Endothelial cell of umbilical vein (primary cell): ENCODE results near the gene REC8. TPM values are rescaled to one million over a fixed set of nuclear protein-coding genes. Genes with fewer than 3 reads are reported as not detected.

Source experiments
- BruUV-seq: library from RNA; stranded (reverse); fragments of 400-500 nt; replicated peaks from 2 replicates; lab custom pipeline; 2021; lab: Mats Ljungman, UMichigan
- CTCF ChIA-PET: fragments of 300-600, 350-600 bp; sonication (Branson Sonifier 250); formaldehyde crosslinking; loops from one replicate; lab custom pipeline; 2021; ENCODE audit warnings: antibody characterized with exemption, inconsistent platforms; lab: Charles Lee
- POLR2A ChIA-PET: fragments of 300-600, 350-600 bp; sonication (Branson Sonifier 250); formaldehyde crosslinking; loops from one replicate; lab custom pipeline; 2021; ENCODE audit warnings: antibody characterized with exemption, inconsistent platforms; lab: Charles Lee
- DNase-seq: peaks from one replicate; pipeline ENCODE4 v3.0.0-alpha.2; 2011; ENCODE audit warnings: low read depth, low spot score
- FAIRE-seq: peaks from 2 replicates; lab custom pipeline; 2011; peaks lifted over from hg19 to GRCh38; lab: Jason Lieb, UNC
- H2AFZ ChIP-seq: 2 replicates; pipeline ENCODE4 v1.6.0; 2012; ENCODE audit warnings: low read depth, low read length, control low read depth, inconsistent platforms
- H3K27ac ChIP-seq: 2 replicates; pipeline ENCODE4 v1.5.1; 2011; ENCODE audit warnings: low read depth, mild to moderate bottlenecking, control low read depth, low read length, moderate library complexity; ENCODE audit not compliant: insufficient read depth
- H3K27me3 ChIP-seq, 2 experiments: 2 replicates each; pipeline versions ENCODE4 v1.6.0 to v1.6.1; 2011; ENCODE audit warnings: low read length in 2 of 2, mixed read lengths in 1 of 2; ENCODE audit not compliant: control insufficient read depth in 2 of 2, insufficient read depth in 2 of 2
- H3K36me3 ChIP-seq, 2 experiments: 2 replicates in 1 of 2; 3 replicates in 1 of 2; pipeline ENCODE4 v1.5.1; 2011; ENCODE audit warnings: low read length in 2 of 2, mild to moderate bottlenecking in 1 of 2, moderate library complexity in 1 of 2; ENCODE audit not compliant: control insufficient read depth in 2 of 2, insufficient read depth in 2 of 2; ENCODE audit errors: extremely low read depth in 1 of 2
- H3K4me1 ChIP-seq: 3 replicates; pipeline ENCODE4 v1.5.1; 2011; ENCODE audit warnings: mild to moderate bottlenecking, low read length; ENCODE audit not compliant: control insufficient read depth, insufficient read depth; ENCODE audit errors: extremely low read depth
- H3K4me2 ChIP-seq: 2 replicates; pipeline ENCODE4 v1.6.1; 2011; ENCODE audit warnings: low read length, control low read depth, mixed read lengths; ENCODE audit not compliant: insufficient read depth
- H3K4me3 ChIP-seq, 3 experiments: fragments of 200-600 bp in 1 of 3; sonication (generic), shearing (Covaris generic) in 1 of 3; replicated peaks in 1 of 3; 2 replicates each; pipeline ENCODE4 v1.5.1; 2011 to 2016; ENCODE audit warnings: control low read depth in 3 of 3, low read length in 3 of 3, mild to moderate bottlenecking in 2 of 3, inconsistent platforms in 1 of 3, low read depth in 1 of 3, moderate library complexity in 1 of 3; ENCODE audit not compliant: insufficient read depth in 1 of 3
- H3K79me2 ChIP-seq: 2 replicates; pipeline ENCODE4 v1.6.0; 2012; ENCODE audit warnings: low read length, inconsistent platforms; ENCODE audit not compliant: control insufficient read depth, insufficient read depth
- H3K9ac ChIP-seq: replicated peaks from 2 replicates; pipeline ENCODE3; 2011; ENCODE audit warnings: low read length, control low read depth; ENCODE audit not compliant: insufficient read depth; ENCODE audit errors: extremely low read depth
- H3K9me1 ChIP-seq: replicated peaks from 3 replicates; pipeline ENCODE4 v1.6.0; 2011; ENCODE audit warnings: mild to moderate bottlenecking, low read length; ENCODE audit not compliant: control insufficient read depth, insufficient read depth; ENCODE audit errors: extremely low read depth
- H3K9me3 ChIP-seq: replicated peaks from 2 replicates; pipeline ENCODE4 v1.5.1; 2012; ENCODE audit warnings: low read length, inconsistent platforms; ENCODE audit not compliant: control insufficient read depth, insufficient read depth
- H4K20me1 ChIP-seq: replicated peaks from 2 replicates; pipeline ENCODE3; 2011; ENCODE audit warnings: mild to moderate bottlenecking, low read length; ENCODE audit not compliant: control insufficient read depth, insufficient read depth; ENCODE audit errors: extremely low read depth
- CTCF ChIP-seq, 2 donors: IDR thresholded peaks; 1 replicate in 1 of 2; 2 replicates in 1 of 2; pipeline ENCODE4 v1.5.1; 2011; ENCODE audit warnings: low read length in 2 of 2, mild to moderate bottlenecking in 2 of 2, moderate library complexity in 2 of 2, control low read depth in 1 of 2, inconsistent platforms in 1 of 2, low read depth in 1 of 2; ENCODE audit not compliant: insufficient read depth in 1 of 2; ENCODE audit errors: extremely low read depth in 1 of 2
- EZH2 ChIP-seq: IDR thresholded peaks from 2 replicates; pipeline ENCODE4 v1.6.1; 2012; ENCODE audit warnings: borderline replicate concordance, low read depth, mild to moderate bottlenecking, moderate library complexity, low read length, inconsistent platforms; ENCODE audit not compliant: severe bottlenecking
- MYC ChIP-seq: IDR thresholded peaks from one replicate; pipeline ENCODE4 v1.6.1; 2011; ENCODE audit warnings: mild to moderate bottlenecking, low read depth, low read length
- POLR2A ChIP-seq: IDR thresholded peaks from 2 replicates; pipeline ENCODE4 v1.6.1; 2012; ENCODE audit warnings: low read depth, mild to moderate bottlenecking, control low read depth, low read length
- dilution Hi-C: fragments of 300-500 bp; cut with MboI; formaldehyde crosslinking; loops from one replicate; pipeline ENCODE4 v1.15.0; 2019; ENCODE audit warnings: low sequenced_read_pairs; ENCODE audit not compliant: extremely low pct_ligation_motif_present
- intact Hi-C: fragments of 100-400 bp; cut with micrococcal nuclease; formaldehyde crosslinking; loops from one replicate; pipeline ENCODE4 v1.10.0; 2022
- polyA plus RNA-seq, 4 experiments: library from polyadenylated mRNA; depleted of rRNA in 3 of 4; stranded (reverse) in 3 of 4; unstranded in 1 of 4; fragments of >200 nt; gene quantifications; 2 replicates each; pipeline versions ENCODE4 v1.2.1 to v1.2.3, GENCODE V29; 2011 to 2012; ENCODE audit warnings: missing spikeins in 1 of 4
- total RNA-seq: library from RNA; stranded (reverse); gene quantifications from 2 replicates; pipeline ENCODE4 v1.2.3, GENCODE V29; 2021

The REC8 gene
- total and polyA plus RNA-seq, 2 donors (not counting 3 experiments of a cell fraction or from before 2014, with no cell fraction given) = 12.5 to 33.6 TPM

GRCh38 chr14:24183014-24183481, 11.2 kb downstream of the REC8 start:
- Histone ChIP-seq H4K20me1 (no peaks in the 10 kb centered on the region), H3K9me1 (no peaks in the 10 kb centered on the region), H3K27me3 (no peaks in the 10 kb centered on the region), H3K79me2 (peaks cover 5% of the 10 kb centered on the region), H3K4me1 (peaks cover 6% of the 10 kb centered on the region), H3K9ac (no peak overlapping the region), H3K4me2 (no peak overlapping the region), H3K4me3 (no peak overlapping the region), H2AFZ (no peak overlapping the region), H3K9me3 (no peaks in the 10 kb centered on the region), H3K36me3 (peaks cover 0 to 40% of the 10 kb centered on the region in 2 experiments), H3K27ac (no peak overlapping the region)
- dilution Hi-C loops (no loop called here), intact Hi-C loops (no loop called here)
- BruUV-seq = no TSS peak
- no peak for DNase-seq
- no peak for FAIRE-seq
- POLR2A ChIA-PET = no interaction called here
- TF ChIP-seq MYC (no peak), POLR2A (no peak), EZH2 (no peak), CTCF (IDR thresholded peaks at IDR 0.05; ENCODE audit: extremely low read depth in 1 of 2, insufficient read depth in 1 of 2, low read depth in 1 of 2, low read length in 2 of 2) (no peak)
- CTCF ChIA-PET = interaction anchor here (1.9 kb wide), 1 partner anchor 114 kb away, joined by 7 read pairs; no protein-coding TSS in a partner anchor
